Measurements from ENCODE around the gene GLRB.
"Not testable (repeated sequence)": the region's sequence is repeated elsewhere in the genome, so short reads cannot be mapped to it uniquely, and the experiment has no call there.

GLRB gene

GRCh38 chr4:157115613-157116335, 39.8 kb downstream of the GLRB start:
- peak; percentile 13 for DNase-seq (ENCODE audit: low read depth)
- H3K4me3 ChIP-seq (ENCODE audit: low read depth, low read length), result no peak overlapping the region

GRCh38 chr4:157121401-157121800, 45.5 kb downstream of the GLRB start:
- no peak overlapping the region for H3K4me3 ChIP-seq (ENCODE audit: low read depth, low read length)
- peak; percentile 10 for DNase-seq (ENCODE audit: low read depth)

GRCh38 chr4:157127571-157127970, 51.6 kb downstream of the GLRB start:
- DNase-seq (ENCODE audit: low read depth), result no peak
- H3K4me3 ChIP-seq (ENCODE audit: low read depth, low read length), result no peak overlapping the region

GRCh38 chr4:157128395-157128794, 52.4 kb downstream of the GLRB start:
- H3K4me3 ChIP-seq (ENCODE audit: low read depth, low read length), result no peak overlapping the region

GRCh38 chr4:157141976-157142375, 66.0 kb downstream of the GLRB start:
- no peak for DNase-seq (ENCODE audit: low read depth)

More at GRCh38 chr4:157128395-157128794, 52.4 kb downstream of the GLRB start:
- DNase-seq (ENCODE audit: low read depth), result peak; percentile 10

GRCh38 chr4:157143369-157143768, 67.4 kb downstream of the GLRB start:
- no peak overlapping the region for H3K4me3 ChIP-seq (ENCODE audit: low read depth, low read length)
- peak; percentile 30 for DNase-seq (ENCODE audit: low read depth)

More at GRCh38 chr4:157141976-157142375, 66.0 kb downstream of the GLRB start:
- H3K4me3 ChIP-seq (ENCODE audit: low read depth, low read length), result no peak overlapping the region

- no peak overlapping the region for H3K4me3 ChIP-seq (ENCODE audit: low read depth, low read length)
Measured at GRCh38 chr4:157151711-157152110, 75.8 kb downstream of the GLRB start.

GRCh38 chr4:157165935-157166610, 90.1 kb downstream of the GLRB start:
- H3K4me3 ChIP-seq (ENCODE audit: low read depth, low read length), result no peak overlapping the region

More at GRCh38 chr4:157151711-157152110, 75.8 kb downstream of the GLRB start:
- peak; percentile 61 for DNase-seq (ENCODE audit: low read depth)

GRCh38 chr4:157170321-157170720, 94.4 kb downstream of the GLRB start:
- DNase-seq (ENCODE audit: low read depth), result no peak
- H3K4me3 ChIP-seq (ENCODE audit: low read depth, low read length), result no peak overlapping the region

More at GRCh38 chr4:157165935-157166610, 90.1 kb downstream of the GLRB start:
- no peak for DNase-seq (ENCODE audit: low read depth)

- no peak for DNase-seq (ENCODE audit: low read depth)
Measured at GRCh38 chr4:157172011-157172410, 96.1 kb downstream of the GLRB start.

GRCh38 chr4:157180268-157180667, 104.3 kb downstream of the GLRB start:
- not testable (repeated sequence) for DNase-seq (ENCODE audit: low read depth); H3K4me3 ChIP-seq (ENCODE audit: low read depth, low read length)

More at GRCh38 chr4:157172011-157172410, 96.1 kb downstream of the GLRB start:
- H3K4me3 ChIP-seq (ENCODE audit: low read depth, low read length), result no peak overlapping the region

GRCh38 chr4:157184300-157184699, 108.3 kb downstream of the GLRB start:
- H3K4me3 ChIP-seq (ENCODE audit: low read depth, low read length), result no peak overlapping the region
- DNase-seq (ENCODE audit: low read depth), result no peak

- DNase-seq (ENCODE audit: low read depth), result no peak
- no peak overlapping the region for H3K4me3 ChIP-seq (ENCODE audit: low read depth, low read length)
Measured at GRCh38 chr4:157185363-157185762, 109.4 kb downstream of the GLRB start.

GRCh38 chr4:157195374-157195773, 119.4 kb downstream of the GLRB start:
- no peak for DNase-seq (ENCODE audit: low read depth)
- H3K4me3 ChIP-seq (ENCODE audit: low read depth, low read length), result no peak overlapping the region

GRCh38 chr4:157196046-157196445, 120.1 kb downstream of the GLRB start:
- no peak overlapping the region for H3K4me3 ChIP-seq (ENCODE audit: low read depth, low read length)
- no peak for DNase-seq (ENCODE audit: low read depth)

- no peak for DNase-seq (ENCODE audit: low read depth)
Measured at GRCh38 chr4:157204634-157205244, 128.8 kb downstream of the GLRB start.

GRCh38 chr4:157217708-157218107, 141.8 kb downstream of the GLRB start:
- DNase-seq (ENCODE audit: low read depth), result no peak
- H3K4me3 ChIP-seq (ENCODE audit: low read depth, low read length), result no peak overlapping the region

More at GRCh38 chr4:157204634-157205244, 128.8 kb downstream of the GLRB start:
- no peak overlapping the region for H3K4me3 ChIP-seq (ENCODE audit: low read depth, low read length)

GRCh38 chr4:157219711-157220370, 143.9 kb downstream of the GLRB start:
- no peak for DNase-seq (ENCODE audit: low read depth)
- H3K4me3 ChIP-seq (ENCODE audit: low read depth, low read length), result peak overlapping the region; percentile 43

GRCh38 chr4:157220371-157220881, 144.5 kb downstream of the GLRB start, which contains the start of gene GRIA2:
GRIA2 (plus strand) TSS chr4:157220728; CDS start chr4:157221043, 315 bp downstream.
- peak; percentile 15 for DNase-seq (ENCODE audit: low read depth)
- H3K4me3 ChIP-seq (ENCODE audit: low read depth, low read length), result peak within 1 kb of the TSS; percentile 61

All from skeletal muscle cell (primary cell).